Endothelial cell of umbilical vein (primary cell): ENCODE measurements around the gene RANBP17. TPM values are rescaled to one million over a fixed set of nuclear protein-coding genes. Genes with fewer than 3 reads are reported as not detected.

Experiments used
- BruUV-seq: library from RNA; stranded (reverse); fragments of 400-500 nt; replicated peaks from 2 replicates; lab custom pipeline; 2021; lab: Mats Ljungman, UMichigan
- CTCF ChIA-PET: fragments of 300-600, 350-600 bp; sonication (Branson Sonifier 250); formaldehyde crosslinking; loops from one replicate; lab custom pipeline; 2021; ENCODE audit warnings: antibody characterized with exemption, inconsistent platforms; lab: Charles Lee
- POLR2A ChIA-PET: fragments of 300-600, 350-600 bp; sonication (Branson Sonifier 250); formaldehyde crosslinking; loops from one replicate; lab custom pipeline; 2021; ENCODE audit warnings: antibody characterized with exemption, inconsistent platforms; lab: Charles Lee
- DNase-seq: peaks from one replicate; pipeline ENCODE4 v3.0.0-alpha.2; 2011; ENCODE audit warnings: low read depth, low spot score
- FAIRE-seq: peaks from 2 replicates; lab custom pipeline; 2011; peaks lifted over from hg19 to GRCh38; lab: Jason Lieb, UNC
- H2AFZ ChIP-seq: 2 replicates; pipeline ENCODE4 v1.6.0; 2012; ENCODE audit warnings: low read depth, low read length, control low read depth, inconsistent platforms
- H3K27ac ChIP-seq: 2 replicates; pipeline ENCODE4 v1.5.1; 2011; ENCODE audit warnings: low read depth, mild to moderate bottlenecking, control low read depth, low read length, moderate library complexity; ENCODE audit not compliant: insufficient read depth
- H3K27me3 ChIP-seq, 2 experiments: 2 replicates each; pipeline versions ENCODE4 v1.6.0 to v1.6.1; 2011; ENCODE audit warnings: low read length in 2 of 2, mixed read lengths in 1 of 2; ENCODE audit not compliant: control insufficient read depth in 2 of 2, insufficient read depth in 2 of 2
- H3K36me3 ChIP-seq, 2 experiments: 2 replicates in 1 of 2; 3 replicates in 1 of 2; pipeline ENCODE4 v1.5.1; 2011; ENCODE audit warnings: low read length in 2 of 2, mild to moderate bottlenecking in 1 of 2, moderate library complexity in 1 of 2; ENCODE audit not compliant: control insufficient read depth in 2 of 2, insufficient read depth in 2 of 2; ENCODE audit errors: extremely low read depth in 1 of 2
- H3K4me1 ChIP-seq: 3 replicates; pipeline ENCODE4 v1.5.1; 2011; ENCODE audit warnings: mild to moderate bottlenecking, low read length; ENCODE audit not compliant: control insufficient read depth, insufficient read depth; ENCODE audit errors: extremely low read depth
- H3K4me2 ChIP-seq: 2 replicates; pipeline ENCODE4 v1.6.1; 2011; ENCODE audit warnings: low read length, control low read depth, mixed read lengths; ENCODE audit not compliant: insufficient read depth
- H3K4me3 ChIP-seq, 3 experiments: fragments of 200-600 bp in 1 of 3; sonication (generic), shearing (Covaris generic) in 1 of 3; replicated peaks in 1 of 3; 2 replicates each; pipeline ENCODE4 v1.5.1; 2011 to 2016; ENCODE audit warnings: control low read depth in 3 of 3, low read length in 3 of 3, mild to moderate bottlenecking in 2 of 3, inconsistent platforms in 1 of 3, low read depth in 1 of 3, moderate library complexity in 1 of 3; ENCODE audit not compliant: insufficient read depth in 1 of 3
- H3K79me2 ChIP-seq: 2 replicates; pipeline ENCODE4 v1.6.0; 2012; ENCODE audit warnings: low read length, inconsistent platforms; ENCODE audit not compliant: control insufficient read depth, insufficient read depth
- H3K9ac ChIP-seq: replicated peaks from 2 replicates; pipeline ENCODE3; 2011; ENCODE audit warnings: low read length, control low read depth; ENCODE audit not compliant: insufficient read depth; ENCODE audit errors: extremely low read depth
- H3K9me1 ChIP-seq: replicated peaks from 3 replicates; pipeline ENCODE4 v1.6.0; 2011; ENCODE audit warnings: mild to moderate bottlenecking, low read length; ENCODE audit not compliant: control insufficient read depth, insufficient read depth; ENCODE audit errors: extremely low read depth
- H3K9me3 ChIP-seq: replicated peaks from 2 replicates; pipeline ENCODE4 v1.5.1; 2012; ENCODE audit warnings: low read length, inconsistent platforms; ENCODE audit not compliant: control insufficient read depth, insufficient read depth
- H4K20me1 ChIP-seq: replicated peaks from 2 replicates; pipeline ENCODE3; 2011; ENCODE audit warnings: mild to moderate bottlenecking, low read length; ENCODE audit not compliant: control insufficient read depth, insufficient read depth; ENCODE audit errors: extremely low read depth
- CTCF ChIP-seq, 2 donors: IDR thresholded peaks; 1 replicate in 1 of 2; 2 replicates in 1 of 2; pipeline ENCODE4 v1.5.1; 2011; ENCODE audit warnings: low read length in 2 of 2, mild to moderate bottlenecking in 2 of 2, moderate library complexity in 2 of 2, control low read depth in 1 of 2, inconsistent platforms in 1 of 2, low read depth in 1 of 2; ENCODE audit not compliant: insufficient read depth in 1 of 2; ENCODE audit errors: extremely low read depth in 1 of 2
- EZH2 ChIP-seq: IDR thresholded peaks from 2 replicates; pipeline ENCODE4 v1.6.1; 2012; ENCODE audit warnings: borderline replicate concordance, low read depth, mild to moderate bottlenecking, moderate library complexity, low read length, inconsistent platforms; ENCODE audit not compliant: severe bottlenecking
- FOS ChIP-seq: IDR thresholded peaks from 2 replicates; pipeline ENCODE4 v1.6.1; 2011; ENCODE audit warnings: mild to moderate bottlenecking, low read length, moderate library complexity, borderline replicate concordance; ENCODE audit not compliant: insufficient read depth
- GATA2 ChIP-seq: IDR thresholded peaks from 2 replicates; pipeline ENCODE4 v1.7.0; 2011; ENCODE audit warnings: low read depth, mild to moderate bottlenecking, moderate library complexity, mixed read lengths, low read length; ENCODE audit not compliant: insufficient read length, insufficient read depth
- JUN ChIP-seq: IDR thresholded peaks from 2 replicates; pipeline ENCODE4 v1.6.1; 2011; ENCODE audit warnings: borderline replicate concordance, low read depth; ENCODE audit not compliant: insufficient read length, insufficient read depth
- MAX ChIP-seq: IDR thresholded peaks from 2 replicates; pipeline ENCODE4 v1.6.1; 2011; ENCODE audit not compliant: insufficient read depth, insufficient read length
- MYC ChIP-seq: IDR thresholded peaks from one replicate; pipeline ENCODE4 v1.6.1; 2011; ENCODE audit warnings: mild to moderate bottlenecking, low read depth, low read length
- POLR2A ChIP-seq: IDR thresholded peaks from 2 replicates; pipeline ENCODE4 v1.6.1; 2012; ENCODE audit warnings: low read depth, mild to moderate bottlenecking, control low read depth, low read length
- POLR2AphosphoS5 ChIP-seq: IDR thresholded peaks from 2 replicates; pipeline ENCODE4 v1.6.1; 2012; ENCODE audit warnings: low read depth, mild to moderate bottlenecking, control low read depth, low read length, moderate library complexity; ENCODE audit not compliant: insufficient read depth
- dilution Hi-C: fragments of 300-500 bp; cut with MboI; formaldehyde crosslinking; loops from one replicate; pipeline ENCODE4 v1.15.0; 2019; ENCODE audit warnings: low sequenced_read_pairs; ENCODE audit not compliant: extremely low pct_ligation_motif_present
- intact Hi-C: fragments of 100-400 bp; cut with micrococcal nuclease; formaldehyde crosslinking; loops from one replicate; pipeline ENCODE4 v1.10.0; 2022
- polyA plus RNA-seq, 4 experiments: library from polyadenylated mRNA; depleted of rRNA in 3 of 4; stranded (reverse) in 3 of 4; unstranded in 1 of 4; fragments of >200 nt; gene quantifications; 2 replicates each; pipeline versions ENCODE4 v1.2.1 to v1.2.3, GENCODE V29; 2011 to 2012; ENCODE audit warnings: missing spikeins in 1 of 4
- total RNA-seq: library from RNA; stranded (reverse); gene quantifications from 2 replicates; pipeline ENCODE4 v1.2.3, GENCODE V29; 2021

Gene RANBP17
- total and polyA plus RNA-seq, 2 donors (not counting 3 experiments of a cell fraction or from before 2014, with no cell fraction given): 5.6 to 13.6 TPM

- FAIRE-seq: no peak
- H3K9me3 ChIP-seq: peaks cover 2% of the 10 kb centered on the region
- no peak overlapping the region for H3K27ac ChIP-seq
- BruUV-seq: no TSS peak
- no peaks in the 10 kb centered on the region for H3K27me3 ChIP-seq
- no peaks in the 10 kb centered on the region for H3K36me3 ChIP-seq
- H3K4me2 ChIP-seq: no peak overlapping the region
- TF ChIP-seq MAX (no peak), EZH2 (no peak), POLR2AphosphoS5 (no peak), GATA2 (no peak), POLR2A (no peak), FOS (no peak)
- no peak for DNase-seq
- no peak overlapping the region for H3K9ac ChIP-seq
- no peak overlapping the region for H2AFZ ChIP-seq
- H4K20me1 ChIP-seq: no peaks in the 10 kb centered on the region
- H3K9me1 ChIP-seq: no peaks in the 10 kb centered on the region
- no peaks in the 10 kb centered on the region for H3K79me2 ChIP-seq
- H3K4me1 ChIP-seq: no peaks in the 10 kb centered on the region
- intact Hi-C loops (no loop called here), dilution Hi-C loops (no loop called here)
- H3K4me3 ChIP-seq: no peak overlapping the region
- ChIA-PET POLR2A (no interaction called here), CTCF (interaction anchor here (1.0 kb wide), 1 partner anchor 13 kb away, joined by 3 read pairs; no protein-coding TSS in a partner anchor)
These were observed 161.7 kb downstream of the RANBP17 start for GRCh38 chr5:171023508-171023907.

- FAIRE-seq: no peak
- Histone ChIP-seq H3K4me3 (no peak overlapping the region), H3K4me1 (no peaks in the 10 kb centered on the region), H4K20me1 (no peaks in the 10 kb centered on the region), H3K4me2 (no peak overlapping the region), H3K9me1 (no peaks in the 10 kb centered on the region), H3K9ac (no peak overlapping the region), H3K27me3 (no peaks in the 10 kb centered on the region), H3K27ac (no peak overlapping the region), H2AFZ (no peak overlapping the region), H3K9me3 (peaks cover 2% of the 10 kb centered on the region), H3K36me3 (no peaks in the 10 kb centered on the region), H3K79me2 (no peaks in the 10 kb centered on the region)
- no peak for DNase-seq
- intact Hi-C loops: no loop called here
- dilution Hi-C loops: no loop called here
- ChIA-PET POLR2A (no interaction called here), CTCF (interaction anchor here (1.0 kb wide), 1 partner anchor 12 kb away, joined by 3 read pairs; no protein-coding TSS in a partner anchor)
- BruUV-seq: no TSS peak
- TF ChIP-seq GATA2 (no peak), FOS (no peak), CTCF (IDR thresholded peaks at IDR 0.05; ENCODE audit: extremely low read depth in 1 of 2, insufficient read depth in 1 of 2, low read depth in 1 of 2, low read length in 2 of 2) (no peak), MAX (no peak), POLR2AphosphoS5 (no peak), EZH2 (no peak), JUN (no peak), POLR2A (no peak), MYC (no peak)
These were observed 162.3 kb downstream of the RANBP17 start for GRCh38 chr5:171024084-171024483.
